GM18505 (cell line): Measurements from ENCODE around the gene NACA2.
"Not testable (repeated sequence)": the region's sequence is repeated elsewhere in the genome, so short reads cannot be mapped to it uniquely, and the experiment has no call there.

ENCODE experiments used
- ATAC-seq: cut with Tn5 transposase; IDR thresholded peaks from one replicate; pipeline ENCODE4 v1.9.1; 2021; ENCODE audit not compliant: unreplicated experiment
- POLR2A ChIP-seq: IDR thresholded peaks from 4 replicates; pipeline ENCODE4 v1.6.1; 2011; ENCODE audit warnings: borderline replicate concordance; ENCODE audit not compliant: insufficient read depth, insufficient read length; ENCODE audit errors: extremely low read depth

NACA2 gene

GRCh38 chr17:61579347-61579746, 11.7 kb downstream of the NACA2 start:
- no peak for TF ChIP-seq POLR2A
- no peak for ATAC-seq

GRCh38 chr17:61578645-61579044, 12.4 kb downstream of the NACA2 start:
- no peak for TF ChIP-seq POLR2A
- no peak for ATAC-seq

- ATAC-seq = no peak
- TF ChIP-seq POLR2A = no peak
Observed at GRCh38 chr17:61575983-61576382, 15.0 kb downstream of the NACA2 start.

- TF ChIP-seq POLR2A = no peak
- no peak for ATAC-seq
Observed at GRCh38 chr17:61575352-61575975, 15.6 kb downstream of the NACA2 start.

- no peak for TF ChIP-seq POLR2A
- no peak for ATAC-seq
Observed at GRCh38 chr17:61574542-61575351, 16.3 kb downstream of the NACA2 start.

- ATAC-seq = not testable (repeated sequence)
Observed at GRCh38 chr17:61572547-61572946, 18.5 kb downstream of the NACA2 start.

- no peak for TF ChIP-seq POLR2A
- ATAC-seq = no peak
Observed at GRCh38 chr17:61571624-61572023, 19.4 kb downstream of the NACA2 start.

- ATAC-seq = no peak
- no peak for TF ChIP-seq POLR2A
Observed at GRCh38 chr17:61570118-61570517, 20.9 kb downstream of the NACA2 start.

- not testable (repeated sequence) for ATAC-seq
Observed at GRCh38 chr17:61569525-61569924, 21.5 kb downstream of the NACA2 start.

- no peak for ATAC-seq
- no peak for TF ChIP-seq POLR2A
Observed at GRCh38 chr17:61568219-61569072, 22.6 kb downstream of the NACA2 start.

GRCh38 chr17:61567045-61567802, 23.8 kb downstream of the NACA2 start:
- no peak for ATAC-seq
- no peak for TF ChIP-seq POLR2A

- not testable (repeated sequence) for ATAC-seq
Observed at GRCh38 chr17:61566448-61566847, 24.6 kb downstream of the NACA2 start.

GRCh38 chr17:61565850-61566249, 25.2 kb downstream of the NACA2 start:
- not testable (repeated sequence) for ATAC-seq
